Measurements from ENCODE around the gene P3H4.

P3H4 gene

GRCh38 chr17:41821776-41822175 lies 10.0 kb upstream of the P3H4 start:
- no peak for DNase-seq

- no peak for DNase-seq
Measured at GRCh38 chr17:41818024-41818423, 6.3 kb upstream of the P3H4 start.

GRCh38 chr17:41816637-41817320 lies 5.0 kb upstream of the P3H4 start:
- DNase-seq, result no peak

- no peak for DNase-seq
Measured at GRCh38 chr17:41814195-41814594, 2.4 kb upstream of the P3H4 start.

- no peak for DNase-seq
Measured at GRCh38 chr17:41813699-41814124, 2.0 kb upstream of the P3H4 start.

- DNase-seq, result no peak
Measured at GRCh38 chr17:41813152-41813680, 1.5 kb upstream of the P3H4 start.

GRCh38 chr17:41812381-41813151 lies 817 bp upstream of the P3H4 start, which contains the start of gene FKBP10:
FKBP10 (plus strand) TSS chr17:41813004; CDS start chr17:41813035, 31 bp downstream.
- peak; percentile 49 for DNase-seq

GRCh38 chr17:41810659-41811548 lies 845 bp downstream of the P3H4 start:
- no peak for DNase-seq

- no peak for DNase-seq
Measured at GRCh38 chr17:41806685-41807445, 4.9 kb downstream of the P3H4 start.

GRCh38 chr17:41803049-41804020 lies 8.4 kb downstream of the P3H4 start:
- DNase-seq, result no peak

- DNase-seq, result peak; percentile 87
Measured at GRCh38 chr17:41801374-41802271, 10.1 kb downstream of the P3H4 start.

GRCh38 chr17:41800601-41801373 lies 11.0 kb downstream of the P3H4 start:
- DNase-seq, result peak; percentile 56

- DNase-seq, result no peak
Measured at GRCh38 chr17:41799366-41799765, 12.4 kb downstream of the P3H4 start.

- DNase-seq, result no peak
Measured at GRCh38 chr17:41797377-41797776, 14.4 kb downstream of the P3H4 start.

GRCh38 chr17:41796121-41796895 lies 15.4 kb downstream of the P3H4 start:
- DNase-seq, result no peak

- no peak for DNase-seq
Measured at GRCh38 chr17:41794540-41794975, 17.2 kb downstream of the P3H4 start.

- DNase-seq, result no peak
Measured at GRCh38 chr17:41793784-41794539, 17.8 kb downstream of the P3H4 start.

Measured in CD4-positive, alpha-beta T cell treated with Interleukin-17A for 4 hours (primary cell).